Neural progenitor cell (in vitro differentiated cells): ENCODE measurements around the gene LARGE1. TPM values are rescaled to one million over a fixed set of nuclear protein-coding genes. Genes with fewer than 3 reads are reported as not detected.

Experiments
- DNase-seq: peaks from one replicate; pipeline ENCODE4 v3.0.0-alpha.2; 2016; ENCODE audit warnings: low spot score
- H2AFZ ChIP-seq: fragments of 200-600 bp; sonication (generic); replicated peaks from 2 replicates; pipeline ENCODE4 v1.6.1; 2016; ENCODE audit warnings: antibody characterized with exemption
- H3F3A ChIP-seq: fragments of 200-600 bp; sonication (generic); 2 replicates; pipeline ENCODE4 v1.6.1; 2016; ENCODE audit warnings: antibody characterized with exemption, low read depth
- H3K27ac ChIP-seq: fragments of 200-600 bp; sonication (generic); 2 replicates; pipeline ENCODE4 v1.5.1; 2016; ENCODE audit warnings: mild to moderate bottlenecking
- H3K27me3 ChIP-seq: fragments of 200-600 bp; sonication (generic); 2 replicates; pipeline ENCODE4 v1.6.1; 2016; ENCODE audit warnings: mild to moderate bottlenecking, moderate library complexity
- H3K36me3 ChIP-seq: fragments of 200-600 bp; sonication (generic); 2 replicates; pipeline ENCODE4 v1.5.1; 2016
- H3K4me1 ChIP-seq: fragments of 200-600 bp; sonication (generic); 2 replicates; pipeline ENCODE4 v1.6.1; 2016; ENCODE audit warnings: mixed run types
- H3K4me2 ChIP-seq: fragments of 200-600 bp; sonication (generic); 2 replicates; pipeline ENCODE4 v1.6.1; 2016
- H3K4me3 ChIP-seq: fragments of 200-600 bp; sonication (generic); 2 replicates; pipeline ENCODE4 v1.5.1; 2016
- H3K79me2 ChIP-seq: fragments of 200-600 bp; sonication (generic); 2 replicates; pipeline ENCODE4 v1.6.1; 2016; ENCODE audit warnings: low read depth
- H3K9ac ChIP-seq: fragments of 200-600 bp; sonication (generic); 2 replicates; pipeline ENCODE4 v1.6.1; 2016
- H3K9me3 ChIP-seq: fragments of 200-600 bp; sonication (generic); 2 replicates; pipeline ENCODE4 v1.5.1; 2016; ENCODE audit warnings: low read depth
- H4K20me1 ChIP-seq: fragments of 200-600 bp; sonication (generic); 2 replicates; pipeline ENCODE4 v1.6.1; 2016; ENCODE audit warnings: low read depth
- H3K27ac Mint-ChIP-seq: 3 replicates; pipeline ENCODE4 v1.8.0; 2021; ENCODE audit warnings: mixed read lengths
- H3K27me3 Mint-ChIP-seq: 2 replicates; pipeline ENCODE4 v1.8.0; 2022; ENCODE audit warnings: low read depth, mild to moderate bottlenecking, inconsistent platforms, moderate library complexity, mixed read lengths; ENCODE audit not compliant: insufficient read depth
- H3K36me3 Mint-ChIP-seq: 3 replicates; pipeline ENCODE4 v1.8.0; 2021; ENCODE audit warnings: mixed read lengths
- H3K4me1 Mint-ChIP-seq: 3 replicates; pipeline ENCODE4 v1.8.0; 2021; ENCODE audit warnings: mixed read lengths
- H3K4me3 Mint-ChIP-seq: 3 replicates; pipeline ENCODE4 v1.8.0; 2021; ENCODE audit warnings: mild to moderate bottlenecking, moderate library complexity, mixed read lengths
- H3K9me3 Mint-ChIP-seq: 3 replicates; pipeline ENCODE4 v1.8.0; 2020; ENCODE audit warnings: mixed read lengths
- EZH2 ChIP-seq: fragments of 200-600 bp; sonication (generic); IDR thresholded peaks from 2 replicates; pipeline ENCODE4 v1.6.1; 2017; ENCODE audit warnings: antibody characterized with exemption, mild to moderate bottlenecking, moderate library complexity
- EZH2phosphoT487 ChIP-seq: fragments of 200-600 bp; sonication (generic); IDR thresholded peaks from 2 replicates; pipeline ENCODE4 v1.6.1; 2017; ENCODE audit warnings: antibody characterized with exemption
- total RNA-seq: library from RNA; depleted of rRNA; stranded (reverse); fragments of >200 nt; gene quantifications from 2 replicates; pipeline ENCODE4 v1.2.3, GENCODE V29; 2015; ENCODE audit warnings: low replicate concordance
- TF ChIP-seq, protein P1 (sequence below): fragments of 200-600 bp; sonication (generic); IDR thresholded peaks from 2 replicates; pipeline ENCODE4 v1.5.1; 2017; ENCODE audit warnings: antibody characterized with exemption, mild to moderate bottlenecking

Gene LARGE1
- total RNA-seq, 1 donor from 2014 or later = 24.9 TPM

DNA sequence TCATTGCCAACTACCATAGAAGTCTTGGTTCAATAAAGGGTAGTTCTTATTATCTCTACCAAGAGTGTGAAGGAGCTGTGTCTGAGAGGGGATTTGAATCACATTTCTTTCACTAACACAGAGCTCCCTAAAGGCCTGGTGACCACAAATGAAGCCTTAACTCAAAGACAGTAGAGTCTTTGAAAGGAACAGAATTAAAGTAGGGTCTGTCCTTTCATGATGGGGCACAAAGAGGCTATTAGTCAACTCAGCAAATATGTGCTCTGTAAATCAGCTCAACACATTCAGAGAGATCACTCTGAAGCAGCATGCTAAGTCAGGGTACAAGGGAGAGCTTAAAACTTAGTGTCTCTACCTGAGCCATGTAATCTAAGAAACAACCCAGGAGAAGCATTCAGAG is 649.7 kb downstream of the LARGE1 start:
- Histone ChIP-seq H3K4me1 (peaks cover 20% of the 10 kb centered on the region), H3K9ac (no peak overlapping the region), H3K4me2 (peak overlapping the region; percentile 39), H3K9me3 (no peaks in the 10 kb centered on the region), H3K27ac (peak overlapping the region; percentile 47), H3F3A (peaks cover 16% of the 10 kb centered on the region), H2AFZ (no peak overlapping the region), H3K27me3 (no peaks in the 10 kb centered on the region), H3K79me2 (no peaks in the 10 kb centered on the region), H3K4me3 (no peak overlapping the region), H4K20me1 (no peaks in the 10 kb centered on the region), H3K36me3 (no peaks in the 10 kb centered on the region)
- Mint-ChIP-seq H3K9me3 (peaks cover 3% of the 10 kb centered on the region), H3K27me3 (no peaks in the 10 kb centered on the region), H3K4me1 (peaks cover 5% of the 10 kb centered on the region), H3K27ac (no peak overlapping the region), H3K36me3 (peaks cover 20% of the 10 kb centered on the region), H3K4me3 (no peak overlapping the region)
- peak; percentile 57 for DNase-seq
- TF ChIP-seq, protein P1, sequence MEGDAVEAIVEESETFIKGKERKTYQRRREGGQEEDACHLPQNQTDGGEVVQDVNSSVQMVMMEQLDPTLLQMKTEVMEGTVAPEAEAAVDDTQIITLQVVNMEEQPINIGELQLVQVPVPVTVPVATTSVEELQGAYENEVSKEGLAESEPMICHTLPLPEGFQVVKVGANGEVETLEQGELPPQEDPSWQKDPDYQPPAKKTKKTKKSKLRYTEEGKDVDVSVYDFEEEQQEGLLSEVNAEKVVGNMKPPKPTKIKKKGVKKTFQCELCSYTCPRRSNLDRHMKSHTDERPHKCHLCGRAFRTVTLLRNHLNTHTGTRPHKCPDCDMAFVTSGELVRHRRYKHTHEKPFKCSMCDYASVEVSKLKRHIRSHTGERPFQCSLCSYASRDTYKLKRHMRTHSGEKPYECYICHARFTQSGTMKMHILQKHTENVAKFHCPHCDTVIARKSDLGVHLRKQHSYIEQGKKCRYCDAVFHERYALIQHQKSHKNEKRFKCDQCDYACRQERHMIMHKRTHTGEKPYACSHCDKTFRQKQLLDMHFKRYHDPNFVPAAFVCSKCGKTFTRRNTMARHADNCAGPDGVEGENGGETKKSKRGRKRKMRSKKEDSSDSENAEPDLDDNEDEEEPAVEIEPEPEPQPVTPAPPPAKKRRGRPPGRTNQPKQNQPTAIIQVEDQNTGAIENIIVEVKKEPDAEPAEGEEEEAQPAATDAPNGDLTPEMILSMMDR = no peak

GRCh38 chr22:33261699-33262098 is 658.6 kb downstream of the LARGE1 start:
- Histone ChIP-seq H3F3A (no peaks in the 10 kb centered on the region), H2AFZ (no peak overlapping the region), H3K4me2 (no peak overlapping the region), H3K9me3 (no peaks in the 10 kb centered on the region), H3K27me3 (no peaks in the 10 kb centered on the region), H3K36me3 (no peaks in the 10 kb centered on the region), H3K4me3 (no peak overlapping the region), H3K79me2 (no peaks in the 10 kb centered on the region), H3K9ac (no peak overlapping the region), H4K20me1 (no peaks in the 10 kb centered on the region), H3K4me1 (no peaks in the 10 kb centered on the region), H3K27ac (no peak overlapping the region)
- Mint-ChIP-seq H3K9me3 (peaks cover 3% of the 10 kb centered on the region), H3K27ac (no peak overlapping the region), H3K4me1 (peaks cover 17% of the 10 kb centered on the region), H3K36me3 (peaks cover 2% of the 10 kb centered on the region), H3K4me3 (no peak overlapping the region), H3K27me3 (peaks cover 9% of the 10 kb centered on the region)
- DNase-seq = no peak
- TF ChIP-seq EZH2phosphoT487 (no peak), EZH2 (no peak)
- TF ChIP-seq, protein P1 = no peak

DNA sequence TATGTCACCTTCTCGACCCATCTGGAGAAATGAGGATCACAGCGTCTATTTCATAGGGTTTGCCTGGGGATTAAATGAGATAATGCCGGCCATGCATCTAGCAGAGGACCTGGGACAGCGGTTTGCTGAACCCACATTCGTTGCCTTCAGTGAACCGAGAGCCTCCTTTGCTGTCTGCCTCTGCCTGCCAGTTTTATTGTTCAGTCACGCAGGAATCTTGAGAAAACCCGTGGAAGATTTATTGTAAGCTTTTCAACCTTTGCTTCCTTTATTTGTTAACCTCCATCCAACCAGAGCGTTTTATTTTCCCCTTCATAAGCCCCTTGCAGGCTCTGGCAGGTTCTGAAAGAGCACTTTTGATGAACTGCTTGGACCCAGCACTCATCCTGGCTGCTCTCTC is 659.8 kb downstream of the LARGE1 start:
- Mint-ChIP-seq H3K4me3 (no peak overlapping the region), H3K9me3 (peaks cover under 1% of the 10 kb centered on the region), H3K4me1 (peaks cover 29% of the 10 kb centered on the region), H3K36me3 (peaks cover 2% of the 10 kb centered on the region), H3K27me3 (peaks cover 9% of the 10 kb centered on the region), H3K27ac (no peak overlapping the region)
- no peaks in the 10 kb centered on the region for H3K36me3 ChIP-seq
- no peaks in the 10 kb centered on the region for H3K9me3 ChIP-seq
- H3K79me2 ChIP-seq = no peaks in the 10 kb centered on the region
- TF ChIP-seq EZH2phosphoT487 = no peak
- TF ChIP-seq, protein P1 = no peak
- no peak for TF ChIP-seq EZH2
- no peaks in the 10 kb centered on the region for H3F3A ChIP-seq
- H3K4me3 ChIP-seq = no peak overlapping the region
- no peak overlapping the region for H2AFZ ChIP-seq
- H3K9ac ChIP-seq = no peak overlapping the region
- DNase-seq = no peak
- no peak overlapping the region for H3K27ac ChIP-seq
- no peaks in the 10 kb centered on the region for H3K27me3 ChIP-seq
- H3K4me1 ChIP-seq = no peaks in the 10 kb centered on the region
- no peak overlapping the region for H3K4me2 ChIP-seq
- H4K20me1 ChIP-seq = no peaks in the 10 kb centered on the region

DNA sequence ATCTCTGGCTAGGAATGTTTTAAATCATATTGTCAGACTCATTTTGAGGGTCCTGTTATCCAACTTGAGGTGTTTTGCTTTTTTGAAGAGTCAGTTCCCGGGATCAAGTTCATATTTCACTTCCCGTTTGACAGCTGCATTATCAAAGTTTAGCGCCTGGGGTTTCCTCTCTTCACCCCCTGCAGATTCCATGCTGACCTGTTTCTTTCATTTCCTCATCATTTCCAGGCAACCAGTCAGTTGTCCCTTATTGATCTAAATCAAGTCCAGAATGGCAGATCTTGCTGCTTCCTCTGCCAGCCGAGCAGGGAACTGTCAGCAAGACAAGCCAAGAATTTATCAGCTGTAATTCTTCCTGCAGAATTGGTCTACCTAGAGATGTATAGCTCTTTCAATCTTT is 664.5 kb downstream of the LARGE1 start:
- no peak overlapping the region for H3K27ac Mint-ChIP-seq
- no peaks in the 10 kb centered on the region for H3K36me3 Mint-ChIP-seq
- H3K4me1 Mint-ChIP-seq = peaks cover 32% of the 10 kb centered on the region
- Histone ChIP-seq H3K4me2 (no peak overlapping the region), H3K36me3 (no peaks in the 10 kb centered on the region), H3K79me2 (no peaks in the 10 kb centered on the region), H3K9ac (no peak overlapping the region), H3K27ac (no peak overlapping the region), H2AFZ (no peak overlapping the region), H3K27me3 (peaks cover 19% of the 10 kb centered on the region), H3F3A (no peaks in the 10 kb centered on the region), H3K4me1 (no peaks in the 10 kb centered on the region), H3K9me3 (no peaks in the 10 kb centered on the region), H3K4me3 (no peak overlapping the region), H4K20me1 (no peaks in the 10 kb centered on the region)
- peaks cover 13% of the 10 kb centered on the region for H3K27me3 Mint-ChIP-seq
- DNase-seq = no peak
- H3K9me3 Mint-ChIP-seq = no peaks in the 10 kb centered on the region
- no peak for TF ChIP-seq EZH2phosphoT487
- TF ChIP-seq, protein P1 = no peak
- no peak for TF ChIP-seq EZH2
- H3K4me3 Mint-ChIP-seq = no peak overlapping the region
